ENCODE measurements around the gene KRTAP3-3.

KRTAP3-3 gene

DNA sequence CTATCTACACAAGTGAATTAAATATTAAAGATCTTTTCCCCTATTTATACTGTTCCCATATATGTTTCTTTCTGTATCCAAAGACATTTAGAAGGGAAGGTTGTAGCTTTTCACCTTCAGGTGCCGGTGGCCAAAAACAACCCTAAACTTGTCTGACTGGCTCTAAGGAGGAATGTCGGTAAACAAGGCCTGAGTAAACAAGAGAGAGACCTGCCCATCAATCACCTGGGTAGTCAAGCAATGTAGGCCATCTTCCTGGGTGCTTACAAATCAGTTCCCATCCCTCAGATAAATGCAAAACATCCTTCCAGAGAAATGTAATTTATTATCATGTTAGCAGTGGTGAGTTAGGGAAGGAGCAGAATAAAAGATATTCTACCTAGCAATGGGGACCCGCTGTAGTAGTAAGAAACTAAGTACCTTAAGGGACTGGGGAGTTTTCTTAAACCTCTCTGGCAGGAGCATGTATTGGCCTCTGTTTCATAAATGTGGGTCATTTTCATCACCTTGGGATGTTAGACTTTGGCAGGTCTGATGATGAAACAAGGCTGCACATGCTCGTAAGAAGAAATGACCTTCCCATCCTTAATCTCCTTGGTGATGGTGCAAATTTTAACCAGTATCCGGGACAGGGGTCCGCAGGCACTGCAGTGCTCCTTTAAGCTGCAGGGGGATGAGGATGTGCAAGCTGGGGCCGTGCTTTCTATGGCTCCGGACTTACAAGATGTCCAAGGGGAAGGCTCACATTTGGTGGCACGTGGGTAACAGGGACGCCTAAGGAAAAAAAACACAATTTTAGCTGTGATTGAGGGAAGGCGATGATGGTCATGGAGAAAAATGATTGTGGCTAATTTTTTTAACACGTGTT lies 35.6 kb downstream of the KRTAP3-3 start:
- Histone ChIP-seq H2BK5ac (ENCODE audit: low read depth, low read length, poor library complexity, severe bottlenecking) (peak overlapping the region; percentile 63), H2AK5ac (ENCODE audit: low read length, severe bottlenecking) (peak overlapping the region; percentile 93), H3K18ac (ENCODE audit: low read depth in 1 of 2, low read length in 2 of 2) (no peak overlapping the region), H2BK12ac (ENCODE audit: low read length in 2 of 2) (no peak overlapping the region), H4K91ac (ENCODE audit: low read length) (no peak overlapping the region), H4K8ac (ENCODE audit: low read length) (no peak overlapping the region), H3K4ac (ENCODE audit: low read depth in 1 of 2, low read length in 2 of 2) (no peak overlapping the region), H3K23ac (ENCODE audit: low read length in 2 of 2) (no peak overlapping the region), H3K36me3 (ENCODE audit: control insufficient read depth in 1 of 2, insufficient read depth in 2 of 2, low read depth in 1 of 2, low read length in 2 of 2) (no peaks in the 10 kb centered on the region), H2BK120ac (ENCODE audit: low read depth, low read length) (no peak overlapping the region), H3K9me3 (ENCODE audit: control insufficient read depth, low read length) (no peaks in the 10 kb centered on the region), H3K4me2 (ENCODE audit: low read length, poor library complexity, severe bottlenecking) (no peak overlapping the region), H2BK15ac (ENCODE audit: low read depth, poor library complexity, severe bottlenecking) (no peak overlapping the region), H3K14ac (ENCODE audit: low read length in 2 of 2) (no peak overlapping the region), H3K27me3 (ENCODE audit: control insufficient read depth in 1 of 2, insufficient read depth in 1 of 2, low read length in 2 of 2) (no peaks in the 10 kb centered on the region), H3K4me1 (ENCODE audit: control insufficient read depth, insufficient read depth, low read depth, low read length) (peaks cover 12% of the 10 kb centered on the region), H3K79me1 (replicated peaks; ENCODE audit: low read length, poor library complexity, severe bottlenecking) (no peaks in the 10 kb centered on the region), H3K4me3 (ENCODE audit: insufficient read depth in 1 of 2, low read depth in 1 of 2, low read length in 2 of 2) (no peak overlapping the region), H3K9ac (ENCODE audit: low read length) (peak overlapping the region; percentile 56), H3K27ac (ENCODE audit: low read length, poor library complexity, severe bottlenecking) (peak overlapping the region; percentile 72), H2AFZ (ENCODE audit: low read depth, low read length) (no peak overlapping the region)
- whole genome bisulfite sequencing, result 84% methylated on average over 11 of the region's 12 CpGs
- no peak for DNase-seq

DNA sequence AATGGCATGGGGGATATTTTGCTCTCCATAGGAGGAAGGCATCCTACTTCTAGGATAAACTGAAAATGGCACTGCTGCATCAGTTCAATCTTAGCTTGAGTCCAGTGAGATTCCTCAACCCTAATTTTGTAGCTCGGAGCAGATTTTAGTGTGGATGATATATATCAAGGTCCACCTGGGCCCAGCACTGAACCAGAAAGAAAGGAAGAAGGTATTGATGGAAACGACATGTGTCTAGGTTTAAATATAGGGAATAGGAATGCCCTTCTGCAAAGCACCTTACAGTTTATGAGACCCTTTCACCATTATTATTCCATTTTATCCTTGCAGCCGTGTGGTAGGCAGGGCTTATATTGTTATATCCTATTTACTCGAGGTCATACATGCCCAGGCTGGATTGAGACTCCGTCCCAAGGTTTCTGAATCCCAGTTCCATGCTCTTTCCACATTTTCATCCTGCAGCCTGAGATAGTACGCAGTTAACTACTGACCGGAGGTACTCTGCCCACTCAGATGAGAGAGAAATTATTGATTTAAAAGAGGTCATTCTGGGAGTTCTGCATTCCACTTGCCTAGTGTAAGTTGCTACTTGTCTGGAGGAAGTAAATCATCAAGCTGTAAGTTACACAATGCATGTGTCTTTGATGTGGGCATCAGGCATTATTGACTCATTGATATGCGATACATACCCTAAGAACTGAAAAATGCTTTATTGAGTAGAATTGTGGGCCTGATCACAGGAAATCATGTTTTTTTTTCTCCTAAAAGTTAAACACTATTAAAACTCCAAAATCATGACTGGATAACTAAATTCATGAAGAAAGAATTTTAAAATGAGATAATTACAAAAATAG lies 37.3 kb downstream of the KRTAP3-3 start:
- Histone ChIP-seq H2AK5ac (ENCODE audit: low read length, severe bottlenecking) (no peak overlapping the region), H3K23ac (ENCODE audit: low read length in 2 of 2) (no peak overlapping the region), H3K79me1 (replicated peaks; ENCODE audit: low read length, poor library complexity, severe bottlenecking) (no peaks in the 10 kb centered on the region), H3K4me3 (ENCODE audit: insufficient read depth in 1 of 2, low read depth in 1 of 2, low read length in 2 of 2) (no peak overlapping the region), H2BK120ac (ENCODE audit: low read depth, low read length) (no peak overlapping the region), H3K27ac (ENCODE audit: low read length, poor library complexity, severe bottlenecking) (peak overlapping the region; percentile 93), H3K27me3 (ENCODE audit: control insufficient read depth in 1 of 2, insufficient read depth in 1 of 2, low read length in 2 of 2) (no peaks in the 10 kb centered on the region), H3K4me2 (ENCODE audit: low read length, poor library complexity, severe bottlenecking) (no peak overlapping the region), H4K8ac (ENCODE audit: low read length) (no peak overlapping the region), H3K18ac (ENCODE audit: low read depth in 1 of 2, low read length in 2 of 2) (no peak overlapping the region), H2BK15ac (ENCODE audit: low read depth, poor library complexity, severe bottlenecking) (no peak overlapping the region), H3K9me3 (ENCODE audit: control insufficient read depth, low read length) (no peaks in the 10 kb centered on the region), H3K4ac (ENCODE audit: low read depth in 1 of 2, low read length in 2 of 2) (no peak overlapping the region), H4K91ac (ENCODE audit: low read length) (no peak overlapping the region), H2BK5ac (ENCODE audit: low read depth, low read length, poor library complexity, severe bottlenecking) (peak overlapping the region; percentile 75), H3K36me3 (ENCODE audit: control insufficient read depth in 1 of 2, insufficient read depth in 2 of 2, low read depth in 1 of 2, low read length in 2 of 2) (no peaks in the 10 kb centered on the region), H3K4me1 (ENCODE audit: control insufficient read depth, insufficient read depth, low read depth, low read length) (peaks cover 10% of the 10 kb centered on the region), H2AFZ (ENCODE audit: low read depth, low read length) (no peak overlapping the region), H3K9ac (ENCODE audit: low read length) (peak overlapping the region; percentile 56), H2BK12ac (ENCODE audit: low read length in 2 of 2) (no peak overlapping the region), H3K14ac (ENCODE audit: low read length in 2 of 2) (no peak overlapping the region)
- 66% methylated on average over 6 of the region's 8 CpGs for WGBS
- peak; percentile 60 for DNase-seq

DNA sequence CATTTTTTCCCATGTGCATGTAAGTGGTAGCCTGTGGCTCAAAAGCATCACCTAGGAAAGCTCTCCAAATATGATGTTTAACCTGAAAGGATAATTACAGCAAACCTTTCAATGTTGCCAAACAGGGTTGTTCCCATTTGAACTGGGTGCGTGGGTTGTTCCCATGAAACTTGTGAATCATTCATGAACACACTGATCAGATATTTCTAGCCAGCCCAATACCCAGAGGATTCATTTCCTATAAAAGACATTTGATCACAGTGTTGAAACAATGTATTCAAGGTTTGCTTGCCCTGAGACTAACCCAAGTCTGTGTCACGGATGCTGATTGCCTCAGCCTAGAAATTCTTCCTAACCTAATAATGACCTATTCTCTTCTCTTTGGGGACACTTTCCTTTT lies 40.1 kb downstream of the KRTAP3-3 start:
- Histone ChIP-seq H2BK12ac (ENCODE audit: low read length in 2 of 2) (no peak overlapping the region), H3K27me3 (ENCODE audit: control insufficient read depth in 1 of 2, insufficient read depth in 1 of 2, low read length in 2 of 2) (no peaks in the 10 kb centered on the region), H3K79me1 (replicated peaks; ENCODE audit: low read length, poor library complexity, severe bottlenecking) (no peaks in the 10 kb centered on the region), H3K4me2 (ENCODE audit: low read length, poor library complexity, severe bottlenecking) (no peak overlapping the region), H3K27ac (ENCODE audit: low read length, poor library complexity, severe bottlenecking) (no peak overlapping the region), H2BK5ac (ENCODE audit: low read depth, low read length, poor library complexity, severe bottlenecking) (no peak overlapping the region), H3K4ac (ENCODE audit: low read depth in 1 of 2, low read length in 2 of 2) (no peak overlapping the region), H2BK15ac (ENCODE audit: low read depth, poor library complexity, severe bottlenecking) (no peak overlapping the region), H2BK120ac (ENCODE audit: low read depth, low read length) (no peak overlapping the region), H3K14ac (ENCODE audit: low read length in 2 of 2) (no peak overlapping the region), H3K36me3 (ENCODE audit: control insufficient read depth in 1 of 2, insufficient read depth in 2 of 2, low read depth in 1 of 2, low read length in 2 of 2) (no peaks in the 10 kb centered on the region), H3K9ac (ENCODE audit: low read length) (peak overlapping the region; percentile 82), H2AFZ (ENCODE audit: low read depth, low read length) (no peak overlapping the region), H3K9me3 (ENCODE audit: control insufficient read depth, low read length) (no peaks in the 10 kb centered on the region), H4K8ac (ENCODE audit: low read length) (no peak overlapping the region), H3K4me1 (ENCODE audit: control insufficient read depth, insufficient read depth, low read depth, low read length) (peaks cover 8% of the 10 kb centered on the region), H3K18ac (ENCODE audit: low read depth in 1 of 2, low read length in 2 of 2) (no peak overlapping the region), H3K4me3 (ENCODE audit: insufficient read depth in 1 of 2, low read depth in 1 of 2, low read length in 2 of 2) (no peak overlapping the region), H3K23ac (ENCODE audit: low read length in 2 of 2) (no peak overlapping the region), H2AK5ac (ENCODE audit: low read length, severe bottlenecking) (no peak overlapping the region), H4K91ac (ENCODE audit: low read length) (no peak overlapping the region)
- DNase-seq, result peak; percentile 7
- 85% methylated on average over 2 of the region's 2 CpGs for WGBS

DNA sequence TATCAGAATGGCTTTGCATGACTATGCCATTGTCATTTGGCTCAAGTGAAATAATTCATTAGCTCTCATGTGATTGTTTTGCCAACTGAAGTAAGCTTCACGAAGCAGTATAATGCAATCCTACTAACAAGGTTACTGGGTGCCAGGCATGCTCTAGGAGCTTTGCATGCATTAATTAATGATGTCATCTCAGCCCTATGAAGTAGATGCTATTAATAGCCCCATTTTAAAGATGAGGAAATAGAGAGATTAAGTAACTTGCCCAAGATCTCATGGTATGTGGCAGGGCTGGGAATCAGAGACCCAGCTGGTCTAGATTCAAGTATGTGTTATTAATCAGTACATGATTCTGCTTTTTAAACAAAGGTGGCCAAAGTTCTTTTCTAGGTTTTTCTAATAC lies 41.3 kb downstream of the KRTAP3-3 start:
- DNase-seq, result peak; percentile 78
- H2BK5ac ChIP-seq (ENCODE audit: low read depth, low read length, poor library complexity, severe bottlenecking), result no peak overlapping the region
- H3K23ac ChIP-seq (ENCODE audit: low read length in 2 of 2), result no peak overlapping the region
- no peaks in the 10 kb centered on the region for H3K36me3 ChIP-seq (ENCODE audit: control insufficient read depth in 1 of 2, insufficient read depth in 2 of 2, low read depth in 1 of 2, low read length in 2 of 2)
- WGBS, result 100% methylated on average over 1 of the region's 1 CpG
- H4K91ac ChIP-seq (ENCODE audit: low read length), result no peak overlapping the region
- H3K14ac ChIP-seq (ENCODE audit: low read length in 2 of 2), result no peak overlapping the region
- H2AK5ac ChIP-seq (ENCODE audit: low read length, severe bottlenecking), result no peak overlapping the region
- no peaks in the 10 kb centered on the region for H3K79me1 ChIP-seq (replicated peaks; ENCODE audit: low read length, poor library complexity, severe bottlenecking)
- H3K18ac ChIP-seq (ENCODE audit: low read depth in 1 of 2, low read length in 2 of 2), result no peak overlapping the region
- no peak overlapping the region for H2BK12ac ChIP-seq (ENCODE audit: low read length in 2 of 2)
- no peak overlapping the region for H4K8ac ChIP-seq (ENCODE audit: low read length)
- H3K4me3 ChIP-seq (ENCODE audit: insufficient read depth in 1 of 2, low read depth in 1 of 2, low read length in 2 of 2), result no peak overlapping the region
- no peak overlapping the region for H3K4ac ChIP-seq (ENCODE audit: low read depth in 1 of 2, low read length in 2 of 2)
- no peak overlapping the region for H3K27ac ChIP-seq (ENCODE audit: low read length, poor library complexity, severe bottlenecking)
- no peak overlapping the region for H2BK15ac ChIP-seq (ENCODE audit: low read depth, poor library complexity, severe bottlenecking)
- no peak overlapping the region for H2BK120ac ChIP-seq (ENCODE audit: low read depth, low read length)
- no peak overlapping the region for H3K4me2 ChIP-seq (ENCODE audit: low read length, poor library complexity, severe bottlenecking)
- no peak overlapping the region for H2AFZ ChIP-seq (ENCODE audit: low read depth, low read length)
- no peaks in the 10 kb centered on the region for H3K27me3 ChIP-seq (ENCODE audit: control insufficient read depth in 1 of 2, insufficient read depth in 1 of 2, low read length in 2 of 2)
- H3K9ac ChIP-seq (ENCODE audit: low read length), result peak overlapping the region; percentile 82
- H3K4me1 ChIP-seq (ENCODE audit: control insufficient read depth, insufficient read depth, low read depth, low read length), result peaks cover 3% of the 10 kb centered on the region
- no peaks in the 10 kb centered on the region for H3K9me3 ChIP-seq (ENCODE audit: control insufficient read depth, low read length)
